PC-3 (cell line): ENCODE data around the gene RELL1.

ENCODE experiments used
- CTCF ChIP-seq: fragments of 300-600 bp; sonication (generic); conservative IDR thresholded peaks from 2 replicates; pipeline ENCODE4 v1.5.1; 2017; ENCODE audit warnings: antibody characterized with exemption, low read depth, mild to moderate bottlenecking, low read length
- EZH2 ChIP-seq: fragments of 300-600 bp; sonication (generic); IDR thresholded peaks from one replicate; pipeline ENCODE4 v1.6.1; 2017; ENCODE audit warnings: antibody characterized with exemption, mild to moderate bottlenecking, low read length; ENCODE audit not compliant: unreplicated experiment

DNA sequence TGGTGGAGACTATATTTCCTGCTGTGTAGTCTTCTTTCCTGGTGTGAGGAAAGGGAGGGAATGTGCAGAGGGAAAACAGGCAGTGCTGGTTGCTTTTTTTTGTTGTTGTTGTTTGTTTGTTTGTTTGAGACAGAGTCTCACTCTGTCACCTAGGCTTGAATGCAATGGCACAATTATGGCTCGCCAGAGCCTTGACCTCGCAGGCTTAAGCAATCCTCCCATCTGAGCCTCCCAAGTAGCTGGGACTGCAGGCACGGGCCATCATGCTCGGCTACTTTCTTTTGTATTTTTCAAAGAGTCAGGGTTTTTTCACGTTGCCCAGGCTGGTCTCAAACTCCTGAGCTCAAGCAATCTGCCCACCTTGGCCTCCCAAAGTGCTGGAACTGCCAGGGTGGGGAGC is 82.5 kb downstream of the RELL1 start:
- TF ChIP-seq CTCF, result no peak
- no peak for TF ChIP-seq EZH2
